Activated naive CD8-positive, alpha-beta T cell (primary cell): Measurements from ENCODE around the gene PGAP1.

Experiments
- H3K27ac Mint-ChIP-seq: one replicate; pipeline ENCODE4 v1.8.0; 2021; ENCODE audit warnings: mixed read lengths
- H3K27me3 Mint-ChIP-seq: one replicate; pipeline ENCODE4 v1.8.0; 2021; ENCODE audit warnings: mixed read lengths
- H3K36me3 Mint-ChIP-seq: one replicate; pipeline ENCODE4 v1.8.0; 2021; ENCODE audit warnings: mixed read lengths
- H3K4me1 Mint-ChIP-seq: one replicate; pipeline ENCODE4 v1.8.0; 2021; ENCODE audit warnings: low read depth, mixed read lengths
- H3K4me3 Mint-ChIP-seq: one replicate; pipeline ENCODE4 v1.8.0; 2021; ENCODE audit warnings: mild to moderate bottlenecking, mixed read lengths
- H3K9me3 Mint-ChIP-seq: one replicate; pipeline ENCODE4 v1.8.0; 2021; ENCODE audit warnings: low read depth, mixed read lengths

Gene PGAP1

DNA sequence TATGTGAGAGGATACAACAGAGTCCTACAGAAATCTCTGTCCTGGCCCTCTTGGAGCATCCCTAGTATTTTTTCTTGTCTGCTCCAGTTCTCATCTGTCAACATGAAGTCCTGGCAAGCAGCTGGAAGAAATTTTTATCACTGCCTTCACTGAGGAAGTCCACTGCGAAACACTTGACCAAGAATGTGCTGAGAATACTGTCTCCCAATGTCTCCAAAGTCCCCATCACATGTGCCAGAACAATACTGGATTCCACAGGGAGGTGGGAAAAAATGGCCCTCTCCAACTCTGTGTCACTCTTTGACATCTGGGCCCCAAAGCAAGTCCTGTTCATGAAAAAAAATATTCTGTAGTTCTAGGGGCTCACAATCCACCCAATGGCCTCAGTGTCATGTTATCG, 32.8 kb upstream of the PGAP1 start:
- H3K9me3 Mint-ChIP-seq = no peaks in the 10 kb centered on the region
- H3K4me1 Mint-ChIP-seq = peaks cover 20% of the 10 kb centered on the region
- no peak overlapping the region for H3K4me3 Mint-ChIP-seq
- peaks cover 3% of the 10 kb centered on the region for H3K36me3 Mint-ChIP-seq
- no peak overlapping the region for H3K27ac Mint-ChIP-seq
- H3K27me3 Mint-ChIP-seq = no peaks in the 10 kb centered on the region

DNA sequence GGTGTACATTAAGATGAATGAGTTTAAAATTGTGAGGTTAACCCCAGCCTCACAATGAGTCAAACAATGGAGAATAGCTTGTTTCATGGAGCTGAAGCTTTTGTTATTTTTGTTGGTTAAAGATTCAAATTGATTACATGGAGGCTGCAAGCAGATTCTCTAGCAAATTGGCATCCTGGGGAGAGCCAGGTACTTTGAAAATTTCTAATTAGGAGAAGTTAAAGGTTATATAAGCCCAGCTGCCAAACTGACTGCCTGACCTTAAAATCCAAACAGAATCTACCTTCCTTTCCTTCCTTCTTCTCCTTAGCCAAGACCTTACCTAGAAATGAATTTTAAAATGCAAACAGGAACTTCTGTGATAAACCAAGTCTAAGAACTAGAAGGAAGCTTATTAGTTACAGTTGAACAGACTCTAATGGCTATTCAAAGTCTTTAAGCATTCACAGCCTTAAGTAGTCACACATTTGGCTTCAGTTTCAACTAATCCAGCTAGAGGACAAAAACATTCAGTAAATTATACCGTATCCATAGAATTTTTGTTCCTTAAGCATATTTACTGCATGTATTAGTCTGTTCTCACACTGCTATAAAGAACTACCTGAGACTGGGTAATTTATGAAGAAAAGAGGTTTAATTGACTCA, 31.5 kb upstream of the PGAP1 start:
- Mint-ChIP-seq H3K9me3 (no peaks in the 10 kb centered on the region), H3K4me3 (no peak overlapping the region), H3K36me3 (peaks cover 2% of the 10 kb centered on the region), H3K27ac (no peak overlapping the region), H3K4me1 (peaks cover 14% of the 10 kb centered on the region), H3K27me3 (no peaks in the 10 kb centered on the region)

DNA sequence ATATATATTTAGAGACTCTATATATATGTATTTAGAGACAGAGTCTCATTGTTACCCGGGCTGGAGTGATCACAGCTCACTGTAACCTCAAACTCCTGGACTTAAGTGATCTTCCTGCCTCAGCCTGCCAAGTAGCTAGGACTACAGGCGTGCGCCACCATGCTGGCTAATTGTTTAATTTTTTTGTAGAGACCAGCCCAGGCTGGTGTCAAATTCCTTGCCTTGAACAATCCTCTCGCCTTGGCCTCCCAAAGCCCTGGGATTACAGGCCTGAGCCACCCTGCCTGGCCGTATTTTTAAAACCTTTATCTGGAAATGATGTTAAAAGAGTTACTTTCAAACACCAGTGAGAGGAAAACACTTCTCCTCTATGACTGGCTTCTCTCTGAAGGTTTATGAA, 30.9 kb upstream of the PGAP1 start:
- Mint-ChIP-seq H3K4me3 (no peak overlapping the region), H3K27ac (no peak overlapping the region), H3K9me3 (no peaks in the 10 kb centered on the region), H3K36me3 (no peaks in the 10 kb centered on the region), H3K4me1 (peaks cover 11% of the 10 kb centered on the region), H3K27me3 (no peaks in the 10 kb centered on the region)

DNA sequence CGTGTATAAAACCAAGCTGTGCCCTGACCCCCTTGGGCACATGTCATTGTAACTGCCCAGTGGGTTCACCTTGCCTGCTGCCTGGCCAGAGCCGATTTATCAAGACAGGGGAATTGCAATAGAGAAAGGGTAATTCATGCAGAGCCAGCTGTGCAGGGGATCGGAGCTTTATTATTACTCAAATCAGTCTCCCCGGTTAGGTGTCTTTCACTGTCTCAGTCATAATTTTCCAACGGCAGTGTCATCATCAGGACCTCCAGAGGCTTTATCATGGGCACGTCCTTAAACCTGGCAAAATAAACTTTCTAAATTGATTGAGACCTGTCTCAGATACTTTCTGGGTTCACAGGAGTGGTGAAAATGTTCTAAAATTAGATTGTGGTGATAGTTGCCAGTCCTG, 29.6 kb upstream of the PGAP1 start:
- no peaks in the 10 kb centered on the region for H3K36me3 Mint-ChIP-seq
- H3K27ac Mint-ChIP-seq = no peak overlapping the region
- H3K4me3 Mint-ChIP-seq = no peak overlapping the region
- H3K27me3 Mint-ChIP-seq = peaks cover 2% of the 10 kb centered on the region
- H3K9me3 Mint-ChIP-seq = no peaks in the 10 kb centered on the region
- no peaks in the 10 kb centered on the region for H3K4me1 Mint-ChIP-seq

DNA sequence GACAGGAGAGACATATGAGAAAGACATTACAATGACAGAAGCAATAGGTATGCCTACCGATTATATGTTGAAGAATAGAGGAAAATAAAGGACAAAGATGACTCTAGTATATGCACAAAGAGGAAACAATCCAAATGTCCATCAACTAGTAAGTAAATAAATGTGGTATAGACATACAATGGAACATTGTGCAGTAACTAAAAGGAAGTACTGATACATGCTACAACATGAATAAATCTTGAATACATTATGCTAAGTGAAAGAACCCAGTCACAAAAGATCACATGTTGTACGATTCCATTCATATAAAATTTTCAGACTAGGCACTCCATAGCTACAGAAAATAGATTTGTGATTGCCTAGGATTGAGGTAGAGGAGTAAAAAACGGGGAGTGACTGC, 28.5 kb upstream of the PGAP1 start:
- Mint-ChIP-seq H3K4me1 (no peaks in the 10 kb centered on the region), H3K4me3 (no peak overlapping the region), H3K9me3 (no peaks in the 10 kb centered on the region), H3K27me3 (peaks cover 2% of the 10 kb centered on the region), H3K36me3 (no peaks in the 10 kb centered on the region), H3K27ac (no peak overlapping the region)

DNA sequence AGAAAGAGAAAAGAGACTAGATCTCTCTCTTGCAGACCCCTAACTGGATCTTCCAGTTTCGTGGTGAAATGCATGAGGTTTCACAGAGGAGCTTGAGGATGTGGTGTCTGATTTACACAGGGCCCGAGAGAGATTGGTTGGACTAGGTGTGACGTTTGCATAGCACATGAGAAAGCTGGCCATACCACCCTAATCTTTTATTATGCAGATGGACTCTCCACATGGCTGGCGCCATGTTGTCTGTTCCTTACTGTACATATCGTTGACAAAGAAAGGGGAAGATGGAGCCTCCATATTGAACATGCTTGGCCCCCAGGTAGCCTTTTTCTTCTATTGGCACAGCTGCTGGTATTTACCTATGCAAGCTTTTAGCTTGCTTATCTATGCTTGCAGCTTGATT, 27.5 kb upstream of the PGAP1 start:
- Mint-ChIP-seq H3K4me3 (no peak overlapping the region), H3K4me1 (no peaks in the 10 kb centered on the region), H3K36me3 (no peaks in the 10 kb centered on the region), H3K9me3 (no peaks in the 10 kb centered on the region), H3K27me3 (peaks cover 2% of the 10 kb centered on the region), H3K27ac (no peak overlapping the region)

DNA sequence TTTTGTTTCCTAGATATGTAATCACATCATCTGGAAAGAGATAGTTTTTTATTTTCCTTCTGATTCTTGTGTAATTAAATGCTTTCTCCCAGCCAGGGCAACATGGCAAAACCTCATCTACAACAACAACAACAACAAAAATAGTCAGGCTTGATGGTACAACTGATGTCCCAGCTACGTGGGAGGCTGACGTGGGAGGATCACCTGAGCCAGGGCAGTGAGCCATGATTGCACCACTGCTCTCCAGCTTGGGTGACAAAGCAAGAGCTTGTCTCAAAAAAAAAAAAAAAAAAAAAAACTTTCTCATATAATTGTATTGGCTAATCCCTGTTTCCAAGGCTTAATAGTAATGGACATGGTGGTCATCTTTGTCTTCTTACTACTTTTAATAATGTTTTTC, 26.4 kb upstream of the PGAP1 start:
- H3K27me3 Mint-ChIP-seq = peaks cover 2% of the 10 kb centered on the region
- no peaks in the 10 kb centered on the region for H3K4me1 Mint-ChIP-seq
- H3K27ac Mint-ChIP-seq = no peak overlapping the region
- H3K9me3 Mint-ChIP-seq = no peaks in the 10 kb centered on the region
- H3K36me3 Mint-ChIP-seq = no peaks in the 10 kb centered on the region
- no peak overlapping the region for H3K4me3 Mint-ChIP-seq

DNA sequence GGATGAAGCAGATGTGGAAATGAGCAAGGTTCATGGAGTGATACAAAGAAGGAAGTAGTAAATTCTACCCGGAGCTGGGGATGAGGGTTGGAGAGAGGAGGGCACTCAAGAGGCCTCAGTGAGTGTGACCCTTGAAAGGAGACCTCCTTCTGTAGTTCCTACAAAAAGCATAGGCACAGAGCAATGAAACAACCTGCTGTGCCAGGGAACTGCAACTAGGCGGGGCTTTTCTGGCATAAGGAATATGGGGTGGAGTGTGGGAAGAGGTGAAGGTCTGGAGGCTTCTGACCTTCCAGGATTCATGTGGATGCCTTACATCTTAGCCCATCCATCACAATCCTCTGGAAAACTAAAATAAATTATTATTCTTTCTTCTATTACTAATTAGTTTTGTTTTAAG, 25.5 kb upstream of the PGAP1 start:
- Mint-ChIP-seq H3K9me3 (no peaks in the 10 kb centered on the region), H3K4me1 (no peaks in the 10 kb centered on the region), H3K4me3 (no peak overlapping the region), H3K27me3 (peaks cover 2% of the 10 kb centered on the region), H3K27ac (no peak overlapping the region), H3K36me3 (no peaks in the 10 kb centered on the region)

DNA sequence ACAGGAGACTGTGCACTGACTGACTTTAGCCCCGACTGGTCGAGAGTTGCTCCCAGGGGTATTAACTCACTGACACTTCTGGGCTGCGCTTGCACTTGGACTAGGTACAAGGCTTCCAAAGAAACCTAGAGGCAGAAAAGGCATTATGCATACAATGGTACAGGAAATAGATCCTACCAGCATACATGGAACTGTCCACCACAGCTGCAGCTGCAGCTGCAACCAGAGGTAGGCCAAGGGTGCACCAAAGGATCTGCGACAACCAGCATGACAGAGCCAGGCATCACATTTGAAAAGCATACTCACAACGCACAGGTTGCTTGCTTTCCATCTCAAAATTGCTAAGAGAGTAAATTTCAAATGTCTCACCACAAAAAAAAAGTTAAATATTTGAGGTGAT, 22.6 kb upstream of the PGAP1 start:
- H3K4me1 Mint-ChIP-seq = no peaks in the 10 kb centered on the region
- H3K9me3 Mint-ChIP-seq = no peaks in the 10 kb centered on the region
- no peaks in the 10 kb centered on the region for H3K36me3 Mint-ChIP-seq
- peaks cover 2% of the 10 kb centered on the region for H3K27me3 Mint-ChIP-seq
- H3K27ac Mint-ChIP-seq = no peak overlapping the region
- no peak overlapping the region for H3K4me3 Mint-ChIP-seq

DNA sequence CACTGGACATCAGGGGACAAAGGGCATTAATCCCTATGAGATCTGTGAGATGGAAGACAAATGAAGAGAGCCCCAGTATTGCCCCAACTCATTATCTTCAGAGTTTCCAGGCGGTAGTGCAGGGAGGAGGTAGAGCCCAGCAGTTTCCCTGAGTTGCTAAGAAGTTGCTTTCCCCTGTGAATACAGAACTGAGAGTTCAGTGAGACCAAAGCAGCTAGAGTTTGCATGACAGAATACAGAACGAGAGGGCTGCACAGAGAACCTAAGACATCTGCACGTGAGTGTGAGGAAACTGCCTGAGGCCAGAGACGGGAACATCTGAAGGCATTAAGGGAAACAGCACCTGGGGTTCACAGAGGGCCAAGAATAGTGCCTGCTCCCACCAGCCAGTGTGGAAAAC, 18.1 kb upstream of the PGAP1 start:
- no peaks in the 10 kb centered on the region for H3K9me3 Mint-ChIP-seq
- H3K4me1 Mint-ChIP-seq = no peaks in the 10 kb centered on the region
- H3K27ac Mint-ChIP-seq = no peak overlapping the region
- no peaks in the 10 kb centered on the region for H3K36me3 Mint-ChIP-seq
- peaks cover 6% of the 10 kb centered on the region for H3K27me3 Mint-ChIP-seq
- no peak overlapping the region for H3K4me3 Mint-ChIP-seq

DNA sequence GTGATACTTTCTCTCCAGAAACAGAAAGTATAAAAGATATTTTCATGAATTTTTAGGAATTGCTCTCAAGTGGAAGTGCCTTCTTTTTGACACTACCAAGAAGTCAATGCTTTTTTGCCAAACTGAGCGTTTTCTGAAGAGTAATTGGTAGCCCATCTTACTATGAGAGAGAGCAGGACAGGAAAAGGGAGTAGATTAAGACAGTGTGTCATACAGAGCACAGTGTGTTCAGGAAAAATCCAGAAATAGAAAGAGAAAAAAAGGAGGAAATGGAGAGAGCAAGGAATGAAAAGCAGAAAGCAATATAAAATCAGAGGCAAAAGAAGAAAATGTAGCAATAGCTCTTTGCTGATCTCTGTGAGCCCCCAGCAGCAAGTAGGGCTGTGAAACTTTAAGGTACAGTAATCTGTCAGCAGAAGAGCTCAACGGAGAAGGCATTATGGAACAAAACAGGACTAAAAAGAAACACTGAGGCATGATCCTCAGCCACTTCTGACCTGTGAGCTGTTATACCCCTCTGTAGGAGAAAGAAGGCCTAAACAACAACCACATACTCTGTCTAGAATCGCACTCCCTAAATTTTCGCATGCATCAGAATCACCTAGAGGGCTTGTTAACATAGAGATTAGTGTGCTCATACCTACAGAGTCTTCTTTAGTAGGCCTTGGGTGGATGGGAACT, 15.0 kb upstream of the PGAP1 start:
- Mint-ChIP-seq H3K27ac (no peak overlapping the region), H3K4me3 (no peak overlapping the region), H3K4me1 (no peaks in the 10 kb centered on the region)

DNA sequence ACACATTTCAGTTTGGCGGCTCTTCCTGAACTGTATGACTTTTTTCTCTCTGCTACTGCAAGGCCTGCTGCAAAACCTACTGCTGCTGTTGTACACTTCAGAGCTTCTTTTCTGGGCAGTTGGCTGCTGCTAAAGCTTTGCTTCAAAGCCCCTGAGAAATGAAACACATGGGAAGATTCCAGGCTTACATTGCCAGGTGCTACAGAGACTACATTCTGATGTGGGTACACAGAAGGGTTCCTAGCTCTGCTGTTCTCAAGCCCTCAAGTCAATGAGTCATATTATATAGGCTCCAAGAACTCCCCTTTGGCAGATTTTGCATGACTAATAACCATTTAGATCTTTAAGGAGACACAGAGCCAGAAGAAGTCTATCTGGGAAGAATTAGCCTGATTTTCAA, 12.9 kb upstream of the PGAP1 start:
- no peaks in the 10 kb centered on the region for H3K36me3 Mint-ChIP-seq
- no peaks in the 10 kb centered on the region for H3K9me3 Mint-ChIP-seq
- peaks cover 2% of the 10 kb centered on the region for H3K4me1 Mint-ChIP-seq
- no peak overlapping the region for H3K4me3 Mint-ChIP-seq
- H3K27ac Mint-ChIP-seq = no peak overlapping the region
- peaks cover 6% of the 10 kb centered on the region for H3K27me3 Mint-ChIP-seq

More for the DNA sequence above, 15.0 kb upstream of the PGAP1 start:
- H3K36me3 Mint-ChIP-seq = no peaks in the 10 kb centered on the region
- no peaks in the 10 kb centered on the region for H3K9me3 Mint-ChIP-seq
- H3K27me3 Mint-ChIP-seq = peaks cover 6% of the 10 kb centered on the region

DNA sequence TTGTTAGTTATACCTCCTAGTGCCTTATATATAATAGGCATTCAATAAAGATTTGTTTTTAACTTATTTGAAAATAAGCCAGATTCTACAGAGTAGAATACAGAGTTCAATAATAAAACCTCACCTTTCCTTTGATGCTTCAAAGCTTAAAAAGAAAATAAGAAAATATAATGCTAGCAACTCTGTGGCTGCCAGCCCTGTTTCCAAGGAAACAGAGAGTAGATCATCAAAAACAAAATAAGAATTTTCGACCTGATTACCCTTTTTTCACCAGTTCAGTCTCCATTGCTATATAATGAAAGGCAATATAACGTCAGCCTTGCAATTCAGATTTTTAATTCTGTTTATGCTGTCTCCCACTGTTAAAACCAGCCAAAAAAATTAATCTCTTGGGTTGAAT, 8.9 kb upstream of the PGAP1 start:
- H3K27me3 Mint-ChIP-seq = peaks cover 3% of the 10 kb centered on the region
- H3K4me1 Mint-ChIP-seq = peaks cover 2% of the 10 kb centered on the region
- no peaks in the 10 kb centered on the region for H3K36me3 Mint-ChIP-seq
- H3K9me3 Mint-ChIP-seq = no peaks in the 10 kb centered on the region
- H3K4me3 Mint-ChIP-seq = no peak overlapping the region
- H3K27ac Mint-ChIP-seq = no peak overlapping the region

DNA sequence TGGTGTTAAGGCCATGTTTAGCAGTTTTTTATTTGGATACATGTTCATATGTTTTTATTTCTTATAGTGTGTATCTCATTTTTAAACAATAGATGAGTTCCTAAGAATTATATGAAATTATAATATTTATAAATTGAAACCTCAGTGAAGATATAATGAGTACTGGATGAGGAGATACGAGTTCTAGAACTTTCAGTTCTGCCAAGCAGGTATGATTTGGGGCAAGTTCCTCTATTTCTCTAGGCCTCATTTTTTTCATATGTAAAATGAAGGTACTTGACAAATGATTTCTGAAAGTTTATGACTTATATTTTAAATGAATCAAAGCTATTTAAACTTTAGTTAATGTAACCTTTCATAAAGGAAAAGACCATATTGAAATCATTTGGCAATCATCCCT, 8.2 kb upstream of the PGAP1 start:
- Mint-ChIP-seq H3K4me1 (peaks cover 2% of the 10 kb centered on the region), H3K36me3 (no peaks in the 10 kb centered on the region), H3K27ac (no peak overlapping the region), H3K9me3 (no peaks in the 10 kb centered on the region), H3K4me3 (no peak overlapping the region), H3K27me3 (peaks cover under 1% of the 10 kb centered on the region)

DNA sequence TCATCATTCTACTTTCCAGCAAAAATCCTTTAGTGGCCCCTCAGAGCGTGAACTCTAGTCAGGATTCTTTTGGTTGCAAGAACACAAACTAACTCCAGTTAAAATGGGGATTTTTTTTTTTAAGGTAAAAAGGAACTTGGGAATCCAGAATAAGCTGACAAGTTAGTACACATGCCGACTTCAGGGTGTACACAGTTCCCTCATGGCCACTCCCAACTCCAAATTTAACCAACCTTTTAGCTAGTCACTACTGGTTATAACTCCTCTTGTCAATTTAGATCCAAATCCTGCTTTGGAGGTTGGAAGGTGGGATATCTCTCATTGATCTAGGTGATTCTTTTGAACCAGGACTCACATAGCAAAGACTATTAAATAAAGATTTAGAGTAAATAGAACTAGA, 5.0 kb upstream of the PGAP1 start:
- Mint-ChIP-seq H3K4me1 (peaks cover 10% of the 10 kb centered on the region), H3K27me3 (no peaks in the 10 kb centered on the region), H3K36me3 (no peaks in the 10 kb centered on the region), H3K9me3 (no peaks in the 10 kb centered on the region), H3K4me3 (no peak overlapping the region), H3K27ac (no peak overlapping the region)
